Measurements from ENCODE around the gene HDAC3.
A peak's percentile ranks its signal among the peaks of the same experiment; 100 is the strongest.

The HDAC3 gene

DNA sequence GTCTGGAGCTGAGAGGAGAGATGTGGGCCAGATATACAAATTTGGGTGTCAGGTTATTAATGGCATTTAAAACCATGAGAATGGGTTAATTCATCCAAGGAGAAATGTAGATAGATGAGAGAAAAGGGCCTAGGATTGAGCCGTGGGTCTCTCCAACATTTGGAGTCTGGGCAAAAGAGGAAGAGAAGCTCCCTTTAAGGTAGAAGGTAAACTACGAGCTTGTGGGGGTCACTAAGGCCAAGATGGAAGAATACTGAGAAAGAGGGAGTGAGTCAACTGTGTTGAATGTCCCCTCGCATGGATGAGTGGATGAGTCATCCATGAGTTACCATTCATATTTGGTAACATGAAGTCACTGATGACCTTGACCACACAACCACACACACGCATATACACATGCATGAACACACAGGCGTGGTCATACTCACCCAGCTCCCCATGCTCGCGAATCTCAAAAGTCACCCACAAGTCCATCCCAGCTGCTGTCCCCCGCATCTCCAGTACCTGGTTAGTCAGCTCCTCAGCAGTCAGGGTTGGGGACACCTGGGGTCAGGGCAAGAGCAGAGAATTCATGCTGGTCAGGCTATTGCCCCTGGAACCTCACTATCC is 21.4 kb upstream of the HDAC3 start:
- DNase-seq, result no peak

DNA sequence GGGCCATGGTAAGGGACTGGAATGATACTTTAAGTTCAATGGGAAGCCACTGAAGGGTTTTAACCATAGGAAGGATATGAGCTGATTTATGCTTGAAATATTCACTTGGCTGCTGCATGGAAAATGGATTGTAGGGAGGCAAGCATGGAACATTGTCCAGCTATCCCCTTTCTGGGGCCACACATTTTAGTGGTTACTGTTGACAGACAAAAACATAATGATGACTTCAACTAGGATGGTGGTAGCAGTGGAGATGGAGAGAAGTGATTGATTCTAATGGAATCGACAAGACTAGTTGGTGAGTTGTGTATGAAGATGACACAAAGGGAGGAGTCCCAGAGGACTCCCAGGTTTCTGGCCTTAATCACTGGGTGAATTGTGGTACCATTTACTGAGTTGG is 20.8 kb upstream of the HDAC3 start:
- DNase-seq, result no peak

GRCh38 chr5:141656396-141656795 is 19.7 kb upstream of the HDAC3 start:
- no peak for DNase-seq

DNA sequence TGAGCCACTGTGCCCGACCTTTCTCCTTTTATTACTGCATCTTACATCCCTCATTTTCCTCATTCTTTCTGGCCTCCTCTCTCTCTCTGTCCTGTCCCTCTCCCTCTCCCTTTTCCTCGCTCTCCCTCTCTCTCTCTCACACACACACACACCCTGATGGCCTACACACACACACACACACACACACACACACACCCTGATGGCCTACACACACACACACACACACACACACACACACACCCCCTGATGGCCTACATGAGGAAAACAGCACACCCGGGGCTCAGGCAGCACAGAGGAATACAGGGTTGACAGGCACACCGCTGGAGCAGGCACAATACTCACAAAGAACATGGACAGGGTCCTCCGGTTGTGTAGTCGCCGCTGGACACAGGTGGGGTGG is 18.4 kb upstream of the HDAC3 start:
- DNase-seq, result no peak

DNA sequence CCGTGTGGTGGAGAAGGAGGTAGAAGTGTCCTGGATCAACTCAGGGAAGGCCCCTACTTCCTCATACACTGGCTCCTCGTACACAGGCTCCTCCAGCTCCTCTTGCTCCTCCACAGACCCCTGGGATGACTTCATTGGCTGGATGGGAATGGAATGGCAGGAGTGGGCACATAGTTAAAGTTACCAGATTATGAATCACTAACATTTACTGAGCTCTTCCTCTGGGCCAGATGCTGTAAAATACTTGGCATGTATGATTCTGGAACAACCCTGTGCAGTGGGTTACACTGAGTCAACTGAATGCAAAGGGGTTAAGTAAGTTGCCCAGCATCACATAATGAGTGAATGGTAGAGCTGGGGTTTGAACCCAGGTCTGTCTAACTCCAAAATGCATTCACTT is 17.6 kb upstream of the HDAC3 start:
- no peak for DNase-seq

DNA sequence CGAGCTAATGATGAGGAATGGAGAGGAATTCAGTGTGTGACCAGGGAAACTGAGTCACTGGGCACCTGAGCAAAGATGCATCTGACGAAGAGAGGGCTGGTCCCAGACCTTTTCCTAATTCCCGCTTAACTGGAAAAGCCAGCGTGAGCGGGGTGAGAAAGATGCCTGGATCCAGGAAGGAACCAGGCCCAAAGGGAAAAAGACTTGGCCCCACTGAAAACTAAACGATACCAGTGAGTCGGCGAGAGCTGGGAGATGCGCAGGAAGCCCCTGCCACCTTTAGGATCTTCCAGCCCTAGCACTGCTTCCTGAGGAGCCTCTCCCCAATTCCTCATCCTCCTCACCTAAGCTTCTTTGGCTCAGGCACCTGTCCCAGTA is 15.1 kb upstream of the HDAC3 start:
- DNase-seq, result no peak

- DNase-seq, result peak; percentile 68
Measured at GRCh38 chr5:141650851-141651727, 14.4 kb upstream of the HDAC3 start, which contains the start of gene FCHSD1. FCHSD1 (minus strand) TSS chr5:141651418; CDS start chr5:141651368, 50 bp downstream.

DNA sequence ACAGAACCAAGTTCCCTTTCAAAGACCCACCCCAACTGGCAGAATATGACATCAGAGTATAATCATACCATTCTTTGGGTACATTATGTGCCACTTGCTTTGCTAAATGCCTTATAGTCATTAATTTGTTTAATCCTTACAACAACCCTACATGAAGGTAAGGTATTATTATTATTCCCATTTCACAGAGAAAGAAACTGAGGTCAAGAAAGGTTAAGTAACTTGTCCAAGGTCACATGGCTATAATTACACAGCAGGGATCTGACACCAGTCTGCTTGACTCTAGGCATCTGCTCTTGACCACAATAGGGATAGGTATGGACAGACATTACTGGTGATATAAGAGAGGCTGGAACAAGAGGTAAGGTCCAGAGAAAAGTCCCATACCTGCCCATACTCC is 13.3 kb upstream of the HDAC3 start:
- DNase-seq, result no peak

DNA sequence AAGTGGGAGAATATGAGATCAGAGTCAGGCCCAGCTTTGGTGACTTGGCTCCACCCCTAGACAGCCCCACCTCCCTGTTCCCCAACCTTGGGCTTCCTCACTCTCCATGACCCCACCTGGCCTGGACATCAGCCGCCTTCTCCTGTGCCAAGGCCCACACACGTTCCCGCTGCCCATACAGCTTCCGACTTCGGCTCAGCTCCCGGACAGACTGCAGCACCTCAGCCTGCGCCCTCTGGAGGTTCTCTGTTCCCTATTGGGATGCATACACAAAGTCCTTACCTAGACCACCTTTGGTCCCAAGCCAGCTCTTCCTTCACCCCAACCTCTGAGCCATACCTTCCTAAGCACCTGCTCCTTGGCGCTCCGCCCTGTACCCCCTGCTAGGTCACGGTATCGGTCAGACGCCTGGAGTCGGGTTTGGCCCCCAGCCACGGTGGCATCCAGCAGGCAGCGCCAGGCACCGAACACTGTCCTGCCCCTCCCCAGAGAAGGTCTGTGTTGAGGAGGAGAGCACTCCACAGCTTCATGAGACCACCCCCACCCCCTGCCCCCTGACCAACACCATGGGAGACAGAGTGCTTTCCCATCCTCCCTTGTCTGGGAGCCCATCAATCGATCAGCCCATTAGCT is 12.5 kb upstream of the HDAC3 start:
- no peak for DNase-seq

GRCh38 chr5:141647851-141648250 is 11.2 kb upstream of the HDAC3 start:
- no peak for DNase-seq

- no peak for DNase-seq
Measured at GRCh38 chr5:141647242-141647641, 10.6 kb upstream of the HDAC3 start.

GRCh38 chr5:141646026-141646425 is 9.4 kb upstream of the HDAC3 start:
- DNase-seq, result no peak

DNA sequence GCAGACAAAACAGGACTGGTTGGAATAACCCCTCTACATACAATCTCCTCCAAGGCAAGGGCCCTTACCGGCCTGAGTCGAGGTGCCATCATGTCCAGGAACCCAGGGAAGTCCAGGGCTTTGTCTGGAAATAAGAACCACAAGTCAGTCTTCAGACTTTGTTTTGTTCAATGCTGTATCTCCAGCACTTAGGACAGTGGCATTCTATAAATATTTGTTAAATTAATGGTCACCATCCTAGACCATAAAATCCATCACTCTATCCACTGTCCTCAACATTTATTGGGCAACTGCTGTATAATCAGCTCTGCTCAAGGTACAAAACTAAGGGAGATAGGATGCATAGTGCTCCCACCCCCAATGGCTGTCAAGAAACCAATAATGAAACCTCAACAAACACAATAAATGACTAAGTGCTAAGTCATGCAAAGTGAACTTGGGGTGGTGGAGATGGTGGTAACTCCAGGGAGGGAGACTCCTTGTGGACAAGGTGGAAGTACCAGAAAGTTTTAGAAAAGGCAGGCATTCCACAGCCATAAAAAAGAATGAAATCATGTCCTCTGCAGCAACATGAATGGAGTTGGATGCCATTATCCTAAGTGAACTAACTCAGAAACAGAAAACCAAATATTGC is 5.1 kb upstream of the HDAC3 start:
- DNase-seq, result no peak

- no peak for DNase-seq
Measured at GRCh38 chr5:141640698-141641097, 4.0 kb upstream of the HDAC3 start.

- no peak for DNase-seq
Measured at GRCh38 chr5:141640051-141640415, 3.4 kb upstream of the HDAC3 start.

DNA sequence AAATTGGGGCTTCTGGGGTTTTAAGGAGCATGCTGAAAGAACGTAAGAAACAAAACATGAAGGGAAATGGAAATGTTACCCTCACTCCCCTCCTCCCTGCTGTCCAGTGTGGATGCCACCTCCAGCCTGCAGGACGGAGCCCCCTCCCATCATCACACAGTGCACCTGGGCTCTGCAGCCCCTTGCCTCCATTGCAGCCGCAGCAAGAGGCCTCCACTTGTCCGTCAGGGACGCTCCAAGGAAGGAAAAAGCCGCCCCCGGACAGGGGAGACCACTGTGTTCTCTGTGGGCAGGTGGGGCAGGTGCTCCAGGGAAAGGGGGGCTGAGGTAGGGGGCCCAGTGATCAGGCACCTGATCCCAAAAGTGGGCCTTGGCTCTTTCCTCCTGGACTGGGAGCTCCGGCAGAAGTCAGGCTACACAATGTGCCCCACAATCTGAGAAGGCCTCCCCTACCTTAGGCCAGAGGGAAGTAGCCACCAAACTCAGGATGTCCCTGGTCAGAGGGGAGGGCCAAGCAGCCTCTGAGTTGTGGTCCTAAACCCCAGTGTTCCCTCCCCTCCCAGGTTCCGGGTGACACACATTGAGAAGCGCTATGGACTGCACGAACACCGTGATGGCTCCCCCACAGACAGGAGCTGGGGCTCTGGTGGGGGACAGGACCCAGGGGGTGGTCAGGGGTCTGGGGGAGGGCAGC is 2.9 kb upstream of the HDAC3 start:
- DNase-seq, result no peak

- DNase-seq, result no peak
Measured at GRCh38 chr5:141638771-141639170, 2.1 kb upstream of the HDAC3 start.

- DNase-seq, result peak; percentile 23
Measured at GRCh38 chr5:141637767-141638419, 1.2 kb upstream of the HDAC3 start.

DNA sequence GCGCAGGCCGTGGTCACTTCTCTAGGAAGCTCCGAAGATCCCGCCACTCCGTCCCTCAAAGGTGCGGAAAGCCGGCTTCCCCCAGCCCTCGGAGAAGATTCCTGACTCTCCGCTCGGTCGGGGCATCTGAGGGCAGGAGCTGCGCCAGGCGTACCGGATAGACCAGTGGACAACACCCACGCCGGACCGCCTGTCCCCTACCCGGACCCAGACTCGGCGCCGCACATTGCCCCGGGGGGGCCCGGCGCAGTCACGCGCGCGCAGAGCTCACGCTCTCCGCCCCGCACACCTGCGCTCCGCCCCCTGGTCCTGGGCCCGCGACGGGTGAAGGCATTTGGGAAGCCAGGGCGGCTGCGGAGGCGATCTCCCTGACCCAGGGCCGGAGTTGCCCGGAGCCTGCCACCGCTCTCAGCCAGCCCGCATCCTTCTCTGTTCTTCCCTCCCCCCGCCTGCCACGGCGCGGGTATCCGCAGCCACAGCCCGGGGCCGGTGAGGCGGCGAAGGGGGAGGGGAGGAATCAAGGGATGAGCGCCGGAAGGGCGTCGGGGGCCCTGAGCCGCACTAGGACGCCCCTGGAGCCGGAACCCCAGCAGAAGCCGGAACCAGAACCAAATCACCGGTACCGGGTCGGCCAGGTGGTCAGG is 596 bp upstream of the HDAC3 start:
- peak; percentile 44 for DNase-seq

DNA sequence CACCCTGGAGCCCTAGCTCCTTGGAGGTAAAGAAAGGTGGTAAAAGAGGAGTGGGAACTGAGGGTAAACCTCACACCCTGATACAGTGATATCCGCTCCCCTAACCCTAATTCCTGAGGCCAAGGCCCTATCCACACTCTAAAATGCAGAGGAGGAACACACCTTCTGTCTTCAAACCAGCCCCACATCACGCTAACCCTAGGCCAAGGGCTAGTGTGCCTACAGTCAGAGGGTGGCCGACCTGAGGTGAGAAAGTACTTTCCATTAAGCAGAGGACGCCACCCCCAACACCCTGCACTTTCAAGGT is 590 bp downstream of the HDAC3 start:
- no peak for DNase-seq

- no peak for DNase-seq
Measured at GRCh38 chr5:141635646-141636045, 1.0 kb downstream of the HDAC3 start.

DNA sequence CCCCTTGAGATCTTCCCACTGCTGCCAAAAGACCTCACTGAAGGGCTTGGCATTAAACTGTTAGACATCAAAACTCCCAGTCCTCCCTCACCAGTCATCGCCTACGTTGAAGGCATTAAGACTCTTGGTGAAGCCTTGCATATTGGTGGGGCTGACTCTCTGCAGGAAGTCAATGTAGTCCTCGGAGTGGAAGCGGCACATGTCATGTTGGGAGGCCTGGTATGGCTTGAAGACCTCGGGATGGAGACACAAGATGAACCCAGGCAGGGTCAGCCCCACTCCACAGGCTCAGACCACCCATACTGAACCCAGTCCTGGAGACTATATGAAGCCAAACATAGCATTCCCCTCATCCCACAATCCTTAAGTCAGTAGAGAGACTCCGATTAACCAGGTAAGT is 1.9 kb downstream of the HDAC3 start:
- DNase-seq, result no peak

Data from NCI-H146 (cell line).